Measurements from ENCODE around the gene DNAI4. TPM values are rescaled to one million over a fixed set of nuclear protein-coding genes. Genes with fewer than 3 reads are reported as not detected.

Gene DNAI4
- polyA plus RNA-seq, 1 donor (not counting 4 experiments of a cell fraction or from before 2014, with no cell fraction given) = 4.1 TPM

- Histone ChIP-seq H4K20me1 (ENCODE audit: control insufficient read depth, extremely low read depth, insufficient read depth, low read length) (no peaks in the 10 kb centered on the region), H3K27ac (ENCODE audit: control insufficient read depth, insufficient read depth, low read length) (no peak overlapping the region), H3K4me1 (ENCODE audit: control insufficient read depth, extremely low read depth, insufficient read depth, low read length) (no peaks in the 10 kb centered on the region), H3K27me3 (ENCODE audit: control insufficient read depth, extremely low read depth, insufficient read depth, low read length) (no peaks in the 10 kb centered on the region), H3K79me2 (ENCODE audit: control insufficient read depth, insufficient read depth, low read length) (no peaks in the 10 kb centered on the region), H3K9me3 (ENCODE audit: control insufficient read depth, low read depth, low read length) (no peaks in the 10 kb centered on the region), H3K9me1 (ENCODE audit: control insufficient read depth, extremely low read depth, insufficient read depth, low read length) (no peaks in the 10 kb centered on the region), H3K36me3 (ENCODE audit: control insufficient read depth in 2 of 2, extremely low read depth in 1 of 2, insufficient read depth in 2 of 2, low read length in 2 of 2) (no peaks in the 10 kb centered on the region), H3K9ac (ENCODE audit: control insufficient read depth, extremely low read depth, insufficient read depth, low read length) (no peak overlapping the region), H3K4me2 (ENCODE audit: control insufficient read depth, extremely low read depth, insufficient read depth, low read depth, low read length) (no peak overlapping the region), H3K4me3 (ENCODE audit: control insufficient read depth in 2 of 3, extremely low read depth in 1 of 3, insufficient read depth in 2 of 3, low read depth in 1 of 3, low read length in 3 of 3) (no peak overlapping the region), H2AFZ (ENCODE audit: control insufficient read depth, low read length) (no peak overlapping the region)
- FAIRE-seq (no peak), DNase-seq (ENCODE audit: low read depth, low spot score) (no peak)
- dilution Hi-C loops (cut with MboI; ENCODE audit: extremely low pct_ligation_motif_present, low sequenced_read_pairs) = no loop called here
- no peak for TF ChIP-seq CTCF (optimal IDR thresholded peaks at IDR 0.05 in 1 of 3, IDR thresholded peaks at IDR 0.05 in 1 of 3, conservative IDR thresholded peaks at IDR 0.05 in 1 of 3; ENCODE audit: extremely low read depth in 1 of 3, insufficient read depth in 2 of 3, low read length in 3 of 3)
- TF ChIP-seq EZH2 (IDR thresholded peaks at IDR 0.05; ENCODE audit: low read length) = no peak
These were observed 155.7 kb downstream of the DNAI4 start for GRCh38 chr1:66768965-66769364.

GRCh38 chr1:66767626-66768025, 157.0 kb downstream of the DNAI4 start:
- H4K20me1 ChIP-seq (ENCODE audit: control insufficient read depth, extremely low read depth, insufficient read depth, low read length) = no peaks in the 10 kb centered on the region
- dilution Hi-C loops (cut with MboI; ENCODE audit: extremely low pct_ligation_motif_present, low sequenced_read_pairs) = no loop called here
- H3K9me1 ChIP-seq (ENCODE audit: control insufficient read depth, extremely low read depth, insufficient read depth, low read length) = no peaks in the 10 kb centered on the region
- FAIRE-seq = no peak
- H2AFZ ChIP-seq (ENCODE audit: control insufficient read depth, low read length) = no peak overlapping the region
- H3K4me1 ChIP-seq (ENCODE audit: control insufficient read depth, extremely low read depth, insufficient read depth, low read length) = no peaks in the 10 kb centered on the region
- H3K4me2 ChIP-seq (ENCODE audit: control insufficient read depth, extremely low read depth, insufficient read depth, low read depth, low read length) = no peak overlapping the region
- H3K27me3 ChIP-seq (ENCODE audit: control insufficient read depth, extremely low read depth, insufficient read depth, low read length) = no peaks in the 10 kb centered on the region
- DNase-seq (ENCODE audit: low read depth, low spot score) = no peak
- TF ChIP-seq EZH2 (IDR thresholded peaks at IDR 0.05; ENCODE audit: low read length) (no peak), CTCF (optimal IDR thresholded peaks at IDR 0.05 in 1 of 3, IDR thresholded peaks at IDR 0.05 in 1 of 3, conservative IDR thresholded peaks at IDR 0.05 in 1 of 3; ENCODE audit: extremely low read depth in 1 of 3, insufficient read depth in 2 of 3, low read length in 3 of 3) (no peak)
- no peaks in the 10 kb centered on the region for H3K36me3 ChIP-seq (ENCODE audit: control insufficient read depth in 2 of 2, extremely low read depth in 1 of 2, insufficient read depth in 2 of 2, low read length in 2 of 2)
- no peak overlapping the region for H3K4me3 ChIP-seq (ENCODE audit: control insufficient read depth in 2 of 3, extremely low read depth in 1 of 3, insufficient read depth in 2 of 3, low read depth in 1 of 3, low read length in 3 of 3)
- H3K79me2 ChIP-seq (ENCODE audit: control insufficient read depth, insufficient read depth, low read length) = no peaks in the 10 kb centered on the region
- no peak overlapping the region for H3K27ac ChIP-seq (ENCODE audit: control insufficient read depth, insufficient read depth, low read length)
- no peak overlapping the region for H3K9ac ChIP-seq (ENCODE audit: control insufficient read depth, extremely low read depth, insufficient read depth, low read length)
- H3K9me3 ChIP-seq (ENCODE audit: control insufficient read depth, low read depth, low read length) = no peaks in the 10 kb centered on the region
